IMR-90 (cell line): ENCODE measurements around the gene MUC5AC. TPM values are rescaled to one million over a fixed set of nuclear protein-coding genes. Genes with fewer than 3 reads are reported as not detected.

Experiments used
- ATAC-seq: fragments of 200-7000 bp; cut with Tn5 transposase; 2 replicates; pipeline ENCODE4 v1.9.1; 2020; ENCODE audit warnings: low read depth, mild to moderate bottlenecking, moderate library complexity
- BruUV-seq: library from RNA; stranded (reverse); fragments of 400-500 nt; replicated peaks from 2 replicates; lab custom pipeline; 2021; lab: Mats Ljungman, UMichigan
- CTCF ChIA-PET: fragments of 300-600 bp; formaldehyde crosslinking; extraction: SDS; loops from one replicate; lab custom pipeline; 2021; ENCODE audit warnings: antibody characterized with exemption; lab: Yijun Ruan, JAX
- POLR2A ChIA-PET: fragments of 300-600 bp; sonication (Branson Sonifier 250); formaldehyde crosslinking; loops from one replicate; lab custom pipeline; 2022; ENCODE audit warnings: antibody characterized with exemption; ENCODE audit not compliant: unreplicated experiment; lab: Charles Lee
- DNase-seq: peaks from one replicate; pipeline ENCODE4 v3.0.0; 2013
- H2AFZ ChIP-seq: replicated peaks from 2 replicates; pipeline ENCODE3; 2013; ENCODE audit warnings: low read length, mild to moderate bottlenecking; ENCODE audit not compliant: poor library complexity
- H2AK5ac ChIP-seq: 2 replicates; pipeline ENCODE4 v1.6.1; 2013; ENCODE audit warnings: low read depth, low read length, inconsistent platforms
- H2AK9ac ChIP-seq: replicated peaks from 2 replicates; pipeline ENCODE3; 2013; ENCODE audit warnings: mild to moderate bottlenecking, low read depth, low read length, moderate library complexity; ENCODE audit not compliant: poor library complexity
- H2BK120ac ChIP-seq: 2 replicates; pipeline ENCODE4 v1.6.1; 2013; ENCODE audit warnings: low read depth, low read length, inconsistent platforms
- H2BK15ac ChIP-seq: 3 replicates; pipeline ENCODE4 v1.6.1; 2013; ENCODE audit warnings: low read depth, low read length, inconsistent platforms
- H2BK20ac ChIP-seq: 2 replicates; pipeline ENCODE4 v1.6.1; 2013; ENCODE audit warnings: low read depth, mild to moderate bottlenecking, inconsistent platforms, low read length, moderate library complexity
- H2BK5ac ChIP-seq: 2 replicates; pipeline ENCODE4 v1.6.1; 2013; ENCODE audit warnings: mild to moderate bottlenecking, low read depth, low read length, inconsistent platforms; ENCODE audit not compliant: poor library complexity, severe bottlenecking
- H3K14ac ChIP-seq: replicated peaks from 2 replicates; pipeline ENCODE4 v1.6.1; 2013; ENCODE audit warnings: low read depth, low read length, inconsistent platforms
- H3K18ac ChIP-seq: 2 replicates; pipeline ENCODE4 v1.6.1; 2013; ENCODE audit warnings: low read depth, low read length, control low read depth
- H3K23ac ChIP-seq: 2 replicates; pipeline ENCODE4 v1.6.1; 2013; ENCODE audit warnings: low read depth, low read length, inconsistent platforms
- H3K27ac ChIP-seq: 2 replicates; pipeline ENCODE4 v1.5.1; 2013; ENCODE audit warnings: mild to moderate bottlenecking, control low read depth, low read length; ENCODE audit not compliant: insufficient read depth
- H3K27me3 ChIP-seq: 2 replicates; pipeline ENCODE4 v1.6.1; 2013; ENCODE audit warnings: low read length; ENCODE audit not compliant: control insufficient read depth, insufficient read depth
- H3K36me3 ChIP-seq: 2 replicates; pipeline ENCODE4 v1.6.1; 2013; ENCODE audit warnings: low read length, mixed read lengths; ENCODE audit not compliant: control insufficient read depth, insufficient read depth
- H3K4ac ChIP-seq: 2 replicates; pipeline ENCODE4 v1.6.1; 2013; ENCODE audit warnings: low read depth, low read length, inconsistent platforms
- H3K4me1 ChIP-seq: 2 replicates; pipeline ENCODE4 v1.6.1; 2013; ENCODE audit warnings: low read length, mixed read lengths; ENCODE audit not compliant: control insufficient read depth, insufficient read depth
- H3K4me2 ChIP-seq: 2 replicates; pipeline ENCODE4 v1.6.1; 2013; ENCODE audit warnings: low read depth, mild to moderate bottlenecking, control low read depth, low read length, moderate library complexity
- H3K4me3 ChIP-seq: 2 replicates; pipeline ENCODE4 v1.5.1; 2013; ENCODE audit warnings: low read depth, mild to moderate bottlenecking, control low read depth, low read length, moderate library complexity; ENCODE audit not compliant: insufficient read depth
- H3K56ac ChIP-seq: 2 replicates; pipeline ENCODE4 v1.6.1; 2013; ENCODE audit warnings: low read length, inconsistent platforms; ENCODE audit not compliant: insufficient read depth; ENCODE audit errors: extremely low read depth
- H3K79me1 ChIP-seq, 2 experiments: 2 replicates each; pipeline ENCODE4 v1.6.1; 2013; ENCODE audit warnings: low read length in 2 of 2, inconsistent platforms in 1 of 2, low read depth in 1 of 2
- H3K9ac ChIP-seq: 2 replicates; pipeline ENCODE4 v1.6.1; 2013; ENCODE audit warnings: low read depth, low read length, control low read depth
- H3K9me1 ChIP-seq: 2 replicates; pipeline ENCODE4 v1.6.1; 2013; ENCODE audit warnings: low read length, inconsistent platforms; ENCODE audit not compliant: insufficient read depth
- H3K9me3 ChIP-seq: 2 replicates; pipeline ENCODE4 v1.6.1; 2013; ENCODE audit warnings: low read length; ENCODE audit not compliant: control insufficient read depth, insufficient read depth
- H4K20me1 ChIP-seq: 2 replicates; pipeline ENCODE4 v1.6.1; 2013; ENCODE audit warnings: low read length, inconsistent platforms; ENCODE audit not compliant: insufficient read depth
- H4K5ac ChIP-seq: 2 replicates; pipeline ENCODE4 v1.6.1; 2013; ENCODE audit warnings: mild to moderate bottlenecking, low read depth, low read length, control low read depth
- H4K8ac ChIP-seq, 2 experiments: 2 replicates each; pipeline ENCODE4 v1.6.1; 2013; ENCODE audit warnings: low read depth in 2 of 2, low read length in 2 of 2, control low read depth in 1 of 2, inconsistent platforms in 1 of 2
- H4K91ac ChIP-seq: 2 replicates; pipeline ENCODE4 v1.6.1; 2013; ENCODE audit warnings: low read depth, low read length, inconsistent platforms; ENCODE audit not compliant: insufficient read depth
- CEBPB ChIP-seq: IDR thresholded peaks from 2 replicates; pipeline ENCODE4 v1.6.1; 2012; ENCODE audit warnings: low read depth, low read length, improper control_type of control experiment
- CHD1 ChIP-seq: IDR thresholded peaks from 2 replicates; pipeline ENCODE4 v1.6.1; 2012; ENCODE audit warnings: low read depth, low read length, improper control_type of control experiment
- FOS ChIP-seq: fragments of 150-350 bp; IDR thresholded peaks from 2 replicates; pipeline ENCODE4 v1.6.1; 2016; ENCODE audit warnings: low read depth, low read length
- RFX5 ChIP-seq: IDR thresholded peaks from 2 replicates; pipeline ENCODE4 v1.8.0; 2012; ENCODE audit warnings: low read depth, mild to moderate bottlenecking, low read length, moderate library complexity
- WGBS, 2 experiments: methylation state at CpG; one replicate each; pipeline versions ENCODE4 v1.1.5 to v1.1.7; 2013; ENCODE audit warnings: missing lambda C conversion rate in 2 of 2; ENCODE audit not compliant: insufficient read length in 1 of 2; ENCODE audit errors: extremely low coverage in 2 of 2; 5-methylcytosine and 5-hydroxymethylcytosine counted together
- dilution Hi-C: fragments of 300-500 bp; cut with HindIII; formaldehyde crosslinking; loops from one replicate; pipeline ENCODE4 v1.14.3; 2018; ENCODE audit warnings: low sequenced_read_pairs; ENCODE audit not compliant: unreplicated experiment
- in situ Hi-C: fragments of 300-500 bp; cut with MboI; formaldehyde crosslinking; loops from 3 replicates; pipeline ENCODE4 v1.14.3; 2019; ENCODE audit warnings: low sequenced_read_pairs, inconsistent platforms, mixed read lengths
- intact Hi-C: fragments of 100-400 bp; cut with micrococcal nuclease; formaldehyde crosslinking; loops from 2 replicates; pipeline ENCODE4 v1.10.0; 2022
- polyA plus RNA-seq, 3 experiments: library from polyadenylated mRNA; depleted of rRNA; stranded (reverse); fragments of >200 nt; gene quantifications; 2 replicates each; pipeline ENCODE4 v1.2.3, GENCODE V29; 2012; ENCODE audit warnings: low replicate concordance in 1 of 3
- total RNA-seq: library from RNA; depleted of rRNA; stranded (reverse); fragments of >200 nt; gene quantifications from 2 replicates; pipeline ENCODE4 v1.2.3, GENCODE V29; 2012
- TF ChIP-seq, protein P1 (sequence below): fragments of 150-350 bp; IDR thresholded peaks from 2 replicates; pipeline ENCODE4 v1.6.1; 2017; ENCODE audit warnings: mild to moderate bottlenecking, antibody characterized with exemption, low read length, low read depth
- TF ChIP-seq, protein P2 (sequence below): fragments of 150-350 bp; IDR thresholded peaks from 2 replicates; pipeline ENCODE4 v1.6.1; 2016; ENCODE audit warnings: low read depth, mild to moderate bottlenecking, low read length, moderate library complexity, borderline replicate concordance
- TF ChIP-seq, protein P3 (sequence below): conservative IDR thresholded peaks from 2 replicates; pipeline ENCODE4 v1.5.1; 2012; ENCODE audit warnings: mild to moderate bottlenecking, low read depth, low read length, improper control_type of control experiment

Gene MUC5AC
- total and polyA plus RNA-seq, 2 of the 4 experiments (the other 2 are of a cell fraction) = 0.02 TPM; not detected in 1

DNA sequence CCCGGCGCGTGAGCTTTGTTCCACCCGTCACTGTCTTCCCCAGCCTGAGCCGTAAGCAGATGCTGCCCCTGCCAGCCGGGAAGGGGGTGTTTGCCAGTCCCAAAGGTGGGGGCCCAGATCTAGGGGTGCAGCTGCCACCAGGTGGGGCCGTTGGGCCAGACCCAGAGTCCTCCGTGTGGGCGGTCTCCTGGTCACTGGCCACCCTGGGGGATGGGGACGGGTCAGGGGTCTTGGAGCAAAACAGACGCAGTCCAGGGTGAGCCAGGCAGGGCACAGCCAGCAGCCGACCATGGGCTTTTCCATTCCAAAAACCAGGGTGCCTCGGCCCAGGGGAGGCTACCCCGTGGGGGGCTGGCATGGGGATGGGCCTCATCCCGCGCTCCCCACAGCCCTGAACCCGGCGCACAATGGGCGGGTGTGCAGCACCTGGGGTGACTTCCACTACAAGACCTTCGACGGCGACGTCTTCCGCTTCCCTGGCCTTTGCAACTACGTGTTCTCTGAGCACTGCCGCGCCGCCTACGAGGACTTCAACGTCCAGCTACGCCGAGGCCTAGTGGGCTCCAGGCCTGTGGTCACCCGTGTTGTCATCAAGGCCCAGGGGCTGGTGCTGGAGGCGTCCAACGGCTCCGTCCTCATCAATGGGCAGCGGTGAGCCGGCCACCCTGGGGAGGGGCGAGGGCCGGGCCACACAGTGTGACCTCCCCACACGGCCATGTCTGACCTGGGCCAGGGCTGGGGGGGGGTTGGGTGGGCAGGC lies 68.7 kb downstream of the MUC5AC start:
- Histone ChIP-seq H3K4me1 (no peaks in the 10 kb centered on the region), H3K23ac (no peak overlapping the region), H2BK120ac (no peak overlapping the region), H3K27me3 (peaks cover 7% of the 10 kb centered on the region; the same call in 1 of the 2 replicates), H2BK20ac (no peak overlapping the region), H2AK5ac (no peak overlapping the region), H2BK15ac (no peak overlapping the region), H3K27ac (no peak overlapping the region), H3K18ac (no peak overlapping the region), H3K9me3 (no peaks in the 10 kb centered on the region), H4K5ac (no peak overlapping the region), H3K9me1 (no peaks in the 10 kb centered on the region), H3K14ac (no peak overlapping the region), H3K79me1 (no peaks in the 10 kb centered on the region), H2AK9ac (no peak overlapping the region), H3K9ac (no peak overlapping the region), H3K56ac (no peak overlapping the region), H4K91ac (no peak overlapping the region), H3K4ac (no peak overlapping the region), H3K4me3 (no peak overlapping the region), H3K36me3 (no peaks in the 10 kb centered on the region), H4K20me1 (no peaks in the 10 kb centered on the region), H4K8ac (no peak overlapping the region), H3K4me2 (no peak overlapping the region), H2BK5ac (no peak overlapping the region), H2AFZ (no peak overlapping the region)
- POLR2A ChIA-PET = no interaction called here
- dilution Hi-C loops = no loop called here
- ATAC-seq = no peak
- 53% methylated on average over 17 of the region's 41 CpGs; no CpG with 5 or more reads in 1 of the 2 experiments for WGBS, 2 experiments
- DNase-seq = no peak
- intact Hi-C loops = no loop called here
- CTCF ChIA-PET = interaction anchor here (0.8 to 1.1 kb wide), 2 partner anchors 9 to 12 kb away, joined by 3 read pairs; no protein-coding TSS in a partner anchor
- in situ Hi-C loops = no loop called here
- no TSS peak for BruUV-seq
- no peak for TF ChIP-seq FOS
- TF ChIP-seq, protein P1, sequence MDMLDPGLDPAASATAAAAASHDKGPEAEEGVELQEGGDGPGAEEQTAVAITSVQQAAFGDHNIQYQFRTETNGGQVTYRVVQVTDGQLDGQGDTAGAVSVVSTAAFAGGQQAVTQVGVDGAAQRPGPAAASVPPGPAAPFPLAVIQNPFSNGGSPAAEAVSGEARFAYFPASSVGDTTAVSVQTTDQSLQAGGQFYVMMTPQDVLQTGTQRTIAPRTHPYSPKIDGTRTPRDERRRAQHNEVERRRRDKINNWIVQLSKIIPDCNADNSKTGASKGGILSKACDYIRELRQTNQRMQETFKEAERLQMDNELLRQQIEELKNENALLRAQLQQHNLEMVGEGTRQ = no peak
- TF ChIP-seq, protein P2, sequence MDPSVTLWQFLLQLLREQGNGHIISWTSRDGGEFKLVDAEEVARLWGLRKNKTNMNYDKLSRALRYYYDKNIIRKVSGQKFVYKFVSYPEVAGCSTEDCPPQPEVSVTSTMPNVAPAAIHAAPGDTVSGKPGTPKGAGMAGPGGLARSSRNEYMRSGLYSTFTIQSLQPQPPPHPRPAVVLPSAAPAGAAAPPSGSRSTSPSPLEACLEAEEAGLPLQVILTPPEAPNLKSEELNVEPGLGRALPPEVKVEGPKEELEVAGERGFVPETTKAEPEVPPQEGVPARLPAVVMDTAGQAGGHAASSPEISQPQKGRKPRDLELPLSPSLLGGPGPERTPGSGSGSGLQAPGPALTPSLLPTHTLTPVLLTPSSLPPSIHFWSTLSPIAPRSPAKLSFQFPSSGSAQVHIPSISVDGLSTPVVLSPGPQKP = no peak
- TF ChIP-seq, protein P3, sequence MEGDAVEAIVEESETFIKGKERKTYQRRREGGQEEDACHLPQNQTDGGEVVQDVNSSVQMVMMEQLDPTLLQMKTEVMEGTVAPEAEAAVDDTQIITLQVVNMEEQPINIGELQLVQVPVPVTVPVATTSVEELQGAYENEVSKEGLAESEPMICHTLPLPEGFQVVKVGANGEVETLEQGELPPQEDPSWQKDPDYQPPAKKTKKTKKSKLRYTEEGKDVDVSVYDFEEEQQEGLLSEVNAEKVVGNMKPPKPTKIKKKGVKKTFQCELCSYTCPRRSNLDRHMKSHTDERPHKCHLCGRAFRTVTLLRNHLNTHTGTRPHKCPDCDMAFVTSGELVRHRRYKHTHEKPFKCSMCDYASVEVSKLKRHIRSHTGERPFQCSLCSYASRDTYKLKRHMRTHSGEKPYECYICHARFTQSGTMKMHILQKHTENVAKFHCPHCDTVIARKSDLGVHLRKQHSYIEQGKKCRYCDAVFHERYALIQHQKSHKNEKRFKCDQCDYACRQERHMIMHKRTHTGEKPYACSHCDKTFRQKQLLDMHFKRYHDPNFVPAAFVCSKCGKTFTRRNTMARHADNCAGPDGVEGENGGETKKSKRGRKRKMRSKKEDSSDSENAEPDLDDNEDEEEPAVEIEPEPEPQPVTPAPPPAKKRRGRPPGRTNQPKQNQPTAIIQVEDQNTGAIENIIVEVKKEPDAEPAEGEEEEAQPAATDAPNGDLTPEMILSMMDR = no peak
- no peak for TF ChIP-seq CEBPB
- TF ChIP-seq CHD1 = no peak
- no peak for TF ChIP-seq RFX5
